Medulla oblongata (tissue), 1 donor: ENCODE results near the gene PHYKPL.
"Not testable (repeated sequence)": the region's sequence is repeated elsewhere in the genome, so short reads cannot be mapped to it uniquely, and the experiment has no call there.

Experiments used
- DNase-seq: peaks from one replicate; pipeline ENCODE4 v3.0.0-alpha.2; 2015; ENCODE audit errors: extremely low spot score

The PHYKPL gene

GRCh38 chr5:178207917-178208280 lies 24.7 kb downstream of the PHYKPL start:
- DNase-seq, result no peak

GRCh38 chr5:178207183-178207916 lies 25.3 kb downstream of the PHYKPL start:
- no peak for DNase-seq

- no peak for DNase-seq
Observed at GRCh38 chr5:178206166-178207101, 26.2 kb downstream of the PHYKPL start.

- DNase-seq, result no peak
Observed at GRCh38 chr5:178205749-178206047, 26.9 kb downstream of the PHYKPL start.

GRCh38 chr5:178204935-178205748 lies 27.5 kb downstream of the PHYKPL start:
- DNase-seq, result peak; percentile 73

GRCh38 chr5:178204182-178204934 lies 28.2 kb downstream of the PHYKPL start, which contains the start of gene HNRNPAB:
TSS of gene HNRNPAB (plus strand) at chr5:178204533. CDS start at chr5:178204838, 305 bp downstream.
- DNase-seq, result peak; percentile 97

GRCh38 chr5:178203670-178204181 lies 28.9 kb downstream of the PHYKPL start:
- no peak for DNase-seq

- no peak for DNase-seq
Observed at GRCh38 chr5:178202541-178202940, 30.1 kb downstream of the PHYKPL start.

- DNase-seq, result no peak
Observed at GRCh38 chr5:178201927-178202235, 30.7 kb downstream of the PHYKPL start.

- no peak for DNase-seq
Observed at GRCh38 chr5:178201221-178201926, 31.2 kb downstream of the PHYKPL start.

GRCh38 chr5:178199581-178200434 lies 32.8 kb downstream of the PHYKPL start:
- no peak for DNase-seq

GRCh38 chr5:178198706-178199105 lies 33.9 kb downstream of the PHYKPL start:
- no peak for DNase-seq

GRCh38 chr5:178198151-178198550 lies 34.5 kb downstream of the PHYKPL start:
- DNase-seq, result not testable (repeated sequence)

- no peak for DNase-seq
Observed at GRCh38 chr5:178196986-178197385, 35.6 kb downstream of the PHYKPL start.

GRCh38 chr5:178196281-178196812 lies 36.3 kb downstream of the PHYKPL start:
- no peak for DNase-seq

GRCh38 chr5:178194026-178194425 lies 38.6 kb downstream of the PHYKPL start:
- no peak for DNase-seq

- DNase-seq, result no peak
Observed at GRCh38 chr5:178193251-178193809, 39.3 kb downstream of the PHYKPL start.

GRCh38 chr5:178192787-178193186 lies 39.8 kb downstream of the PHYKPL start:
- DNase-seq, result no peak

GRCh38 chr5:178192244-178192643 lies 40.4 kb downstream of the PHYKPL start:
- DNase-seq, result no peak
